Neuronal stem cell (in vitro differentiated cells): ENCODE data around the gene THEM5.
A peak's percentile ranks its signal among the peaks of the same experiment; 100 is the strongest.

Experiments used
- DNase-seq: peaks from one replicate; pipeline ENCODE4 v3.0.0-alpha.2; 2013; ENCODE audit warnings: low spot score
- H2AFZ ChIP-seq: one replicate; pipeline ENCODE4 v1.6.1; 2013; ENCODE audit warnings: mild to moderate bottlenecking, low read length, inconsistent platforms
- H2AK5ac ChIP-seq: 2 replicates; pipeline ENCODE4 v1.6.1; 2013; ENCODE audit warnings: low read depth, mild to moderate bottlenecking, inconsistent platforms, low read length, moderate library complexity, mixed read lengths
- H2BK120ac ChIP-seq: 2 replicates; pipeline ENCODE4 v1.6.1; 2013; ENCODE audit warnings: low read depth, mild to moderate bottlenecking, inconsistent platforms, low read length, moderate library complexity, mixed read lengths
- H2BK12ac ChIP-seq: one replicate; pipeline ENCODE4 v1.6.1; 2013; ENCODE audit warnings: low read length, inconsistent platforms
- H2BK15ac ChIP-seq: 2 replicates; pipeline ENCODE4 v1.6.1; 2013; ENCODE audit warnings: mild to moderate bottlenecking, low read length, inconsistent platforms, mixed read lengths
- H2BK5ac ChIP-seq: one replicate; pipeline ENCODE4 v1.6.1; 2013; ENCODE audit warnings: inconsistent platforms, mild to moderate bottlenecking, low read length, moderate library complexity
- H3K14ac ChIP-seq: one replicate; pipeline ENCODE4 v1.6.1; 2013; ENCODE audit warnings: low read length, inconsistent platforms
- H3K18ac ChIP-seq: 2 replicates; pipeline ENCODE4 v1.6.1; 2013; ENCODE audit warnings: low read length, inconsistent platforms
- H3K23ac ChIP-seq: 2 replicates; pipeline ENCODE4 v1.6.1; 2013; ENCODE audit warnings: low read depth, mild to moderate bottlenecking, mixed read lengths, low read length, inconsistent platforms; ENCODE audit not compliant: poor library complexity
- H3K27ac ChIP-seq: replicated peaks from 3 replicates; pipeline ENCODE4 v1.5.1; 2013; ENCODE audit warnings: low read length, inconsistent platforms
- H3K27me3 ChIP-seq, 3 experiments: 2 replicates each; pipeline ENCODE4 v1.6.1; 2013; ENCODE audit warnings: low read length in 3 of 3, mild to moderate bottlenecking in 2 of 3, inconsistent platforms in 1 of 3, low read depth in 1 of 3, mixed read lengths in 1 of 3, moderate library complexity in 1 of 3; ENCODE audit not compliant: control insufficient read depth in 3 of 3, insufficient read depth in 3 of 3
- H3K36me3 ChIP-seq, 2 donors: replicated peaks in 1 of 2; 2 replicates each; pipeline ENCODE4 v1.6.1; 2013; ENCODE audit warnings: low read length in 2 of 2; ENCODE audit not compliant: control insufficient read depth in 2 of 2, insufficient read depth in 2 of 2
- H3K4ac ChIP-seq: 2 replicates; pipeline ENCODE4 v1.6.1; 2013; ENCODE audit warnings: inconsistent platforms, mild to moderate bottlenecking, low read length, moderate library complexity
- H3K4me1 ChIP-seq, 2 donors: 1 replicate in 1 of 2; 2 replicates in 1 of 2; pipeline ENCODE4 v1.6.1; 2013; ENCODE audit warnings: low read length in 2 of 2, low read depth in 1 of 2; ENCODE audit not compliant: control insufficient read depth in 2 of 2, insufficient read depth in 1 of 2
- H3K4me2 ChIP-seq: one replicate; pipeline ENCODE4 v1.6.1; 2013; ENCODE audit warnings: mild to moderate bottlenecking, low read length, inconsistent platforms; ENCODE audit not compliant: insufficient read depth, poor library complexity, severe bottlenecking
- H3K4me3 ChIP-seq, 2 donors: 2 replicates each; pipeline ENCODE4 v1.5.1; 2013; ENCODE audit warnings: low read length in 2 of 2, mild to moderate bottlenecking in 2 of 2, inconsistent platforms in 1 of 2, moderate library complexity in 1 of 2
- H3K79me1 ChIP-seq: one replicate; pipeline ENCODE4 v1.6.1; 2013; ENCODE audit warnings: low read depth, mild to moderate bottlenecking, inconsistent platforms, low read length, moderate library complexity
- H3K9ac ChIP-seq: one replicate; pipeline ENCODE4 v1.6.1; 2013; ENCODE audit warnings: mild to moderate bottlenecking, low read depth, low read length, inconsistent platforms; ENCODE audit not compliant: poor library complexity
- H3K9me3 ChIP-seq, 2 donors: replicated peaks in 1 of 2; 2 replicates each; pipeline versions ENCODE3 to v1.6.1; 2013; ENCODE audit warnings: low read length in 2 of 2, mild to moderate bottlenecking in 2 of 2, inconsistent platforms in 1 of 2, low read depth in 1 of 2, mixed read lengths in 1 of 2, moderate library complexity in 1 of 2; ENCODE audit not compliant: control insufficient read depth in 2 of 2, insufficient read depth in 1 of 2
- H4K8ac ChIP-seq: one replicate; pipeline ENCODE4 v1.6.1; 2013; ENCODE audit warnings: low read depth, mild to moderate bottlenecking, inconsistent platforms, low read length, moderate library complexity
- H4K91ac ChIP-seq: one replicate; pipeline ENCODE4 v1.6.1; 2013; ENCODE audit warnings: low read length, low read depth, mild to moderate bottlenecking, inconsistent platforms; ENCODE audit not compliant: poor library complexity
- WGBS, 2 donors: extraction: QIAGEN DNeasy Blood & Tissue Kit; methylation state at CpG; one replicate each; pipeline ENCODE4 v1.1.7; 2013; ENCODE audit warnings: missing lambda C conversion rate in 2 of 2, mixed read lengths in 1 of 2; ENCODE audit not compliant: insufficient read length in 2 of 2, insufficient replicate concordance in 1 of 2; ENCODE audit errors: extremely low coverage in 2 of 2; 5-methylcytosine and 5-hydroxymethylcytosine counted together

Gene THEM5

GRCh38 chr1:151801846-151802245, 51.7 kb downstream of the THEM5 start:
- no peaks in the 10 kb centered on the region for H3K79me1 ChIP-seq
- peak overlapping the region; percentile 36 for H2AK5ac ChIP-seq
- H2BK120ac ChIP-seq: no peak overlapping the region
- H3K27me3 ChIP-seq: peaks cover 0 to 63% (median 0%) of the 10 kb centered on the region in 3 experiments
- H3K9me3 ChIP-seq: no peaks in the 10 kb centered on the region
- H2AFZ ChIP-seq: no peak overlapping the region
- no peak overlapping the region for H3K18ac ChIP-seq
- peaks cover 0 to 2% of the 10 kb centered on the region in 2 donors for H3K36me3 ChIP-seq
- no peak overlapping the region for H4K91ac ChIP-seq
- H2BK5ac ChIP-seq: no peak overlapping the region
- no peak overlapping the region for H3K4me2 ChIP-seq
- no peak overlapping the region for H2BK12ac ChIP-seq
- no peak overlapping the region for H3K27ac ChIP-seq
- H3K14ac ChIP-seq: no peak overlapping the region
- H3K9ac ChIP-seq: peak overlapping the region; percentile 63
- H3K4me1 ChIP-seq: peaks cover 2 to 8% of the 10 kb centered on the region in 2 donors
- H3K23ac ChIP-seq: no peak overlapping the region
- H3K4me3 ChIP-seq: no peak overlapping the region
- no peak overlapping the region for H2BK15ac ChIP-seq
- no peak overlapping the region for H3K4ac ChIP-seq
- no CpG with 5 or more reads among the region's 7 CpGs for WGBS, 2 donors
- no peak for DNase-seq
- H4K8ac ChIP-seq: peak overlapping the region; percentile 92

GRCh38 chr1:151801310-151801820, 52.1 kb downstream of the THEM5 start:
- peaks cover 2 to 8% of the 10 kb centered on the region in 2 donors for H3K4me1 ChIP-seq
- H3K79me1 ChIP-seq: no peaks in the 10 kb centered on the region
- no peak overlapping the region for H3K4me2 ChIP-seq
- no peak overlapping the region for H4K91ac ChIP-seq
- peak overlapping the region; percentile 63 for H3K9ac ChIP-seq
- H3K18ac ChIP-seq: no peak overlapping the region
- no peak overlapping the region for H3K27ac ChIP-seq
- H2AK5ac ChIP-seq: no peak overlapping the region
- no peak overlapping the region for H3K14ac ChIP-seq
- peak overlapping the region; percentile 17 for H3K23ac ChIP-seq
- no CpG with 5 or more reads among the region's 12 CpGs for WGBS, 2 donors
- H2BK15ac ChIP-seq: no peak overlapping the region
- H2BK12ac ChIP-seq: no peak overlapping the region
- H3K4me3 ChIP-seq: no peak overlapping the region
- H2BK120ac ChIP-seq: no peak overlapping the region
- H2AFZ ChIP-seq: no peak overlapping the region
- peak overlapping the region; percentile 92 for H4K8ac ChIP-seq
- no peaks in the 10 kb centered on the region for H3K9me3 ChIP-seq
- H2BK5ac ChIP-seq: no peak overlapping the region
- no peak overlapping the region for H3K4ac ChIP-seq
- no peak for DNase-seq
- peaks cover 0 to 58% (median 0%) of the 10 kb centered on the region in 3 experiments for H3K27me3 ChIP-seq
- H3K36me3 ChIP-seq: peaks cover 0 to 2% of the 10 kb centered on the region in 2 donors

- Histone ChIP-seq H3K36me3 (peaks cover 0 to 2% of the 10 kb centered on the region in 2 donors), H3K27ac (no peak overlapping the region), H2BK5ac (no peak overlapping the region), H3K14ac (no peak overlapping the region), H3K27me3 (peaks cover 0 to 53% (median 0%) of the 10 kb centered on the region in 3 experiments), H3K79me1 (no peaks in the 10 kb centered on the region), H2BK120ac (no peak overlapping the region), H4K91ac (no peak overlapping the region), H3K18ac (no peak overlapping the region), H2BK12ac (no peak overlapping the region), H3K4me2 (no peak overlapping the region), H3K9me3 (no peaks in the 10 kb centered on the region), H3K4me3 (no peak overlapping the region), H2BK15ac (no peak overlapping the region), H2AFZ (no peak overlapping the region), H3K4me1 (peaks cover 2 to 8% of the 10 kb centered on the region in 2 donors), H3K9ac (no peak overlapping the region), H3K4ac (no peak overlapping the region), H2AK5ac (no peak overlapping the region), H3K23ac (no peak overlapping the region), H4K8ac (no peak overlapping the region)
- no CpG with 5 or more reads among the region's 8 CpGs for WGBS, 2 donors
- DNase-seq: no peak
Observed at GRCh38 chr1:151800830-151801229, 52.7 kb downstream of the THEM5 start.

- no peak for DNase-seq
- peak overlapping the region; percentile 1 for H2BK5ac ChIP-seq
- H4K8ac ChIP-seq: no peak overlapping the region
- H3K36me3 ChIP-seq: peaks cover 0 to 2% of the 10 kb centered on the region in 2 donors
- H3K4me2 ChIP-seq: no peak overlapping the region
- peak overlapping the region; percentile 84 for H2AFZ ChIP-seq
- H3K79me1 ChIP-seq: no peaks in the 10 kb centered on the region
- H3K9ac ChIP-seq: no peak overlapping the region
- WGBS, 2 donors: no CpG with 5 or more reads among the region's 9 CpGs
- H2BK120ac ChIP-seq: no peak overlapping the region
- H3K27me3 ChIP-seq: peaks cover 0 to 38% (median 0%) of the 10 kb centered on the region in 3 experiments
- H4K91ac ChIP-seq: no peak overlapping the region
- no peak overlapping the region for H3K4me3 ChIP-seq
- H2AK5ac ChIP-seq: no peak overlapping the region
- no peaks in the 10 kb centered on the region for H3K9me3 ChIP-seq
- H2BK15ac ChIP-seq: no peak overlapping the region
- H3K4me1 ChIP-seq: peaks cover 2 to 8% of the 10 kb centered on the region in 2 donors
- H3K14ac ChIP-seq: no peak overlapping the region
- no peak overlapping the region for H3K4ac ChIP-seq
- H3K18ac ChIP-seq: no peak overlapping the region
- no peak overlapping the region for H2BK12ac ChIP-seq
- H3K23ac ChIP-seq: no peak overlapping the region
- no peak overlapping the region for H3K27ac ChIP-seq
Observed at GRCh38 chr1:151799179-151800022, 54.1 kb downstream of the THEM5 start.
